PC-3 (cell line): Measurements from ENCODE around the gene KLF13.

ENCODE experiments used
- EZH2phosphoT487 ChIP-seq: fragments of 300-600 bp; sonication (generic); IDR thresholded peaks from 2 replicates; pipeline ENCODE4 v1.6.1; 2018; ENCODE audit warnings: mild to moderate bottlenecking, antibody characterized with exemption, low read length, borderline replicate concordance
- TF ChIP-seq, protein P1 (sequence below): fragments of 300-600 bp; sonication (generic); conservative IDR thresholded peaks from 2 replicates; pipeline ENCODE4 v1.5.1; 2017; ENCODE audit warnings: antibody characterized with exemption, low read depth, mild to moderate bottlenecking, low read length

DNA sequence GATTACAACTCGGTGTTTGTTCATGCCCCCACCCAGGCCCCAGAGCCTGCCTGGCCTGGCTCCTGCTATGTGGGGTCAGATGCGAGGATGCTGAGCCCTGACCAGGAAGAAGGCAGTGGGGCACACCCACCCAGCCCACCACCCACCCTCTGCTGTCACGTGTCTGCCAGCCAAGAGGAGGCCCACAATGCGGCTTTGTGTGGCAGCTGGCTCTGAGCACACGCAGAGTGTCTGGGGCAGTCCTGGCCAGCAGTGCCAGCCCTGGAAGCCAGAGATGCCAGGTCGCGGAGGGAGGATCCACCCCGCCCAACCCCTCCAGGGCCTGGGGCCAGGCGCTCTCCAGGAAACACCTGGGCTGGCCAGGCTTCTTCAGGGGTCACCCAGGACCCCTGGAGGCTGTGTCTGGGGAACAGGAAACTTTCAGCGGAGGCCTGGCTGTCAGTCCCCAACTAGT is 26.4 kb upstream of the KLF13 start:
- TF ChIP-seq, protein P1, sequence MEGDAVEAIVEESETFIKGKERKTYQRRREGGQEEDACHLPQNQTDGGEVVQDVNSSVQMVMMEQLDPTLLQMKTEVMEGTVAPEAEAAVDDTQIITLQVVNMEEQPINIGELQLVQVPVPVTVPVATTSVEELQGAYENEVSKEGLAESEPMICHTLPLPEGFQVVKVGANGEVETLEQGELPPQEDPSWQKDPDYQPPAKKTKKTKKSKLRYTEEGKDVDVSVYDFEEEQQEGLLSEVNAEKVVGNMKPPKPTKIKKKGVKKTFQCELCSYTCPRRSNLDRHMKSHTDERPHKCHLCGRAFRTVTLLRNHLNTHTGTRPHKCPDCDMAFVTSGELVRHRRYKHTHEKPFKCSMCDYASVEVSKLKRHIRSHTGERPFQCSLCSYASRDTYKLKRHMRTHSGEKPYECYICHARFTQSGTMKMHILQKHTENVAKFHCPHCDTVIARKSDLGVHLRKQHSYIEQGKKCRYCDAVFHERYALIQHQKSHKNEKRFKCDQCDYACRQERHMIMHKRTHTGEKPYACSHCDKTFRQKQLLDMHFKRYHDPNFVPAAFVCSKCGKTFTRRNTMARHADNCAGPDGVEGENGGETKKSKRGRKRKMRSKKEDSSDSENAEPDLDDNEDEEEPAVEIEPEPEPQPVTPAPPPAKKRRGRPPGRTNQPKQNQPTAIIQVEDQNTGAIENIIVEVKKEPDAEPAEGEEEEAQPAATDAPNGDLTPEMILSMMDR = no peak
- TF ChIP-seq EZH2phosphoT487 = no peak
